Effector CD4-positive, alpha-beta T cell (primary cell): ENCODE measurements around the gene PGM2.
"Not testable (repeated sequence)": the region's sequence is repeated elsewhere in the genome, so short reads cannot be mapped to it uniquely, and the experiment has no call there.

ENCODE experiments used
- DNase-seq: peaks from one replicate; pipeline ENCODE4 v3.0.0-alpha.2; 2020

PGM2 gene

DNA sequence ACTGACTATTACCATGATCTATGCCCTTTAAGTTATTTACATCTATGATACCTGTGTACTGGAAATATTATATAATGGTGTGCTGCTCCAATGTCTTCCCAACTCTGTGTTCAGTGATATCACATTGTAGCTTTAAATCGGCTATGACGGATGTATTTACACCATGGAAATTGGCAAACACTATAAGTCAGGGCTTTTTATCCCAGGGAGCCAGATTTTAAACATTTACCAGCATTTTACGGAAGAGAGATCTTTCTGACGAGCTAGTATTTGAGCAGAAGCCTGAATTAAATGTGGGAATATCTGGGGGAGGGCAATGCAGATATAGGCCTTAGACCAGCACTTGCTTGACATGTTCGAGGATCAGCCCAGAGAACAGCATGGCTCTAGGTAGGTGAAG is 7.7 kb upstream of the PGM2 start:
- DNase-seq, result no peak

DNA sequence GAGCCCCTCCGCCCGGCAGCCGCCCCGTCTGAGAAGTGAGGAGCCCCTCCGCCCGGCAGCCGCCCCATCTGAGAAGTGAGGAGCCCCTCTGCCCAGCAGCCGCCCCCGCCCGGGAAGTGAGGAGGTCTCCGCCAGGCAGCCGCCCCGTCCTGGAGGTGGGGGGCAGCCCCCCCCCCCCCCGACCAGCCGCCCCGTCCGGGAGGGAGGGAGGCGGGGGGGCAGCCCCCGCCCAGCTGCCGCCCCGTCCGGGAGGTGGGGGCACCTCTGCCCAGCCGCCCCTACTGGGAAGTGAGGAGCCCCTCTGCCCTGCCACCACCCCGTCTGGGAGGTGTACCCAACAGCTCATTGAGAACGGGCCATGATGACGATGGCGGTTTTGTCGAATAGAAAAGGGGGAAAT is 6.0 kb upstream of the PGM2 start:
- DNase-seq, result not testable (repeated sequence)

DNA sequence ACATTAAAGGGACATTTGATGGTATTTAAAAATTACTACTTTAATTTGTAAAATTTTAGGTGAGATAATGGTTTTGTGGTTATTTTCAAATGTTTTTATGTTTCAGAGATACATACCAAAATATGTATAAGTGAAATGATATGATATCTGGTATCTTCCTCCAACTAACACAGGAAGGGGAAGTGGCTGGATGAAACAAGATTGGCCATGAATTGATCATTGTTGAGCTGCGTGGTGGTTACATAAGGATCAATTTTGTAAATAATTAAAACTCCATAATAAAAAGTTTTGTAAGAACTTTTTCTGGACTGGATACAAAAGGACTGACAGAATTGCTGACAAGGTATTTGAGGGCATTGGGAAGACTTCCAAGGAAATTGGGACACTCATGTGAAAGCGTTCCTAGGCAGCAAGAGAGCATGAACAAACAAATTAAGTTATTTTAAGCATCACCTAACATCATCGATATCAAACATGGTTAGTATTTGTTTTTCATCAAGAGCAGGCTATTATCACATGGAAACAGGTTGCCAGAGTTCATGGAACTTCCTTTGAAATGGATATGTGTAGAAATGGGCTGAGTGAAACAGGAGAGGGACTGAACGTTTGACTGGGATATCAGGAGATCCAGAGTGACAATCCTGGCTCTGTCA is 4.4 kb upstream of the PGM2 start:
- no peak for DNase-seq

DNA sequence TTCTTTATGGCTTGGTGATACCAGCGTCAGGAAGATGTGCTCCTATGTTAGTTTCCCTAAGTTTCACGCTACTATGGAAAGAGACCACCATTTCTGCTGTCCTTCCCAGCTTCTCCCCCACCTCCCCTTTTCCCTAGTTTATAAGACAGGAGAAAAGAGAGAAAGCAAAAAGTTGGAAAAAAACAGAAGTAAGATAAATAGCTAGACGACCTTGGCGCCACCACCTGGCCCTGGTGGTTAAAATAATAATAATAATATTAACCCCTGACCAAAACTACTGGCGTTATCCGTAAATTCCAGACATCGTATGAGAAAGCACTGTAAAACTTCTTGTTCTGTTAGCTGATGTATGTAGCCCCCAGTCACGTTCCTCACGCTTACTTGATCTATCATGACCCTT is 985 bp upstream of the PGM2 start:
- not testable (repeated sequence) for DNase-seq

DNA sequence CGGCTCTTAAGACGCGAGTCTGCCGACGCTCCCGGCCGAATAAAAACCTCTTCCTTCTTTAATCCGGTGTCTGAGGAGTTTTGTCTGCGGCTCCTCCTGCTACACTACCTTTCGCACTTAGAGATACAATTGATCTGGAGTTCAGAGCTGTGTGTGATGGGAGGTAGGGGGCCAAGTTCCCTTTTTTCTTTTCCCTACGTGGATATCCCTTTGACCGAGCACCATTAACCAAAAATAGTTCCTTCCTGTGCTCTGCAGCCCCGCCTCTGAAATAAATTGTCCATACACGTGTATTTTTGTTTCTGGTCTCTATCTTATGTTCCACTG is 555 bp upstream of the PGM2 start:
- DNase-seq, result no peak

DNA sequence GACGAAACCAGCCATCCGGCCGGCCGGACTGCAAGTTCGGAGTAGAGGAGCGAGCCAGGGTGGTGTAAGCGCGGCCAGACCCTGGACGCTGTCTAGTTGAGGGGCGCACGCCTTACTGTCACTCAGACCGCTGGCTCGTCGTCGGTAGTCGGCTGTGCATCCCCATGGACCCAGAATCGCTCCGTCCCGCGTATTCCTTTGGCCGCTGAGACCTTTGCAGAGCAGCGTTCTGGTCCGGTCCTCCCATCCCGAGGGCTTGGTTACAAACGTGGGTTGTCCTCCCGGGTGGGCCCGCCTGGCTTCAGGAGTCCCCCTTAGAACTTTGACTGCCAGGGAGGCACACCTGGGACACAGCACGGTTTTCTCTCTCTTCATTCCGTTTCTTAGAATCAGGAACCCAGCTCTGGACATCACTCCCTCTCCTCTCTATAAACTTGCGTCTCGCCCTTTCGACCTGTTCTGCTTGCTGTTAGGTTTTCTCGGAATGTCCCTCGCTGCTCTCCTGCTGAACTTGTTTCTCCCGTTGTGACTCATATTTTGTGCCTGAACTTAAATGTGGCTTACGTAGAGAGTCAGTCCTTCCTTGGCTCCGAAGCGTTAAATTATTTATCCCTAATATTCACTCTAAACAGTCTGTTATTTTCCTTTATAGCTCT is 672 bp downstream of the PGM2 start:
- no peak for DNase-seq

DNA sequence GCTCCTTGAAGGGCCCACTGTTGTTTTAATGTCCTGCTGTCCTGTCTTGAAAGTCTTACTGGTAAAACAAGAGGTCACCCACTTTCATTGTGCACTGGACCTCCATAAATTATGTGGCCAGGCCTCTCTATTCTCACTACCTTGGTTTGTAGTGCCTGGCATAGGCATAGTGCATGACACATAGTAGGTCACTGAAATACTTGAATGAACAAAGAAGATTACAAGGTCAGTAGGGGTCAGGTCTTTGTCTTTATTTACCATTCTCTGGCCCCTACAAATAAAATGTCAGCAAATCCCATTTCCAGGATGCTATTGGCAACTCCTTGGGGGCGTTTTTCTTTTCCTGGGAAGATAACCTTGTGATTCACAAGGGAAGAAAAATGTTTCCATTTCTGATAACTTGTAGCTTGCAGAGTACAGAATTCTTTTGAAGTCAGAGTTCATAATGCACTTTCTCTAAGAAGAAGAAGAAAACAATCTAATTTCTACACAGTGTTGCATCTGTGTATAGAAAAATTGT is 1.4 kb downstream of the PGM2 start:
- no peak for DNase-seq

DNA sequence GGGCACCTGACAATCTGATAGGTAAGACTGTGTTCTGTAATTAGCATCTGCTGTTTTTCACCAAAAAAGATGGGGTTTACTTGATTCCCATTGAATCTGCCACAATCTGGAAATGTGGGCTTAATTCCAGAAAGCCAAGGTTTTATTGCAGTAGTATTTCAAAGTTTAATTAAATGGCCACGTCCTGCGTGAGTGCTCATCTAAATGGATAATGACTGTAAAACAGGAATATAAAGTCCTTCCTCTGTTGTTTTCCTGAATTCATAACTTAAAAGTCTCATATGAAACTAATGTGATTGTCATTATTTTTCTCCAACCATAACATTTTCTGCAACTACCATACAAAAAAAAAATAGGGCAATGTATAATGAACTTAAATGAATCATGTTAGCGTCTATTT is 2.4 kb downstream of the PGM2 start:
- DNase-seq, result no peak

DNA sequence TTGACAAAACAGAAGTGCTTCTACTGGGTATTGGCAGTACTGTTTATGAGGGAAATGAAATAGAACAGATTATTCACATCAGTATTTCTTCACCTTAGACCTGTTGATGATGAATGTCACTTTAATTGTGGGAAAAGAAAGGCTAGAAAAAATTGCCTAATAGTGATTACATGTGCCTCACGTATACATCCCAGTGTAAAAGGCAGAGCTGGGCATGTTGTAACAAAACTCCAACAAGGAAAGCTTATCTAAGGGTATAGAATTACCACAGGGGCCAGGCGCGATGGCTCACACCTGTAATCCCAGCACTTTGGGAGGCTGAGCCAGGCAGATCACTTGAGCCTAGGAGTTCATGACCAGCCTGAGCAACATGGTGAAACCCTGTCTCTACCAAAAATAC is 4.2 kb downstream of the PGM2 start:
- DNase-seq, result no peak

DNA sequence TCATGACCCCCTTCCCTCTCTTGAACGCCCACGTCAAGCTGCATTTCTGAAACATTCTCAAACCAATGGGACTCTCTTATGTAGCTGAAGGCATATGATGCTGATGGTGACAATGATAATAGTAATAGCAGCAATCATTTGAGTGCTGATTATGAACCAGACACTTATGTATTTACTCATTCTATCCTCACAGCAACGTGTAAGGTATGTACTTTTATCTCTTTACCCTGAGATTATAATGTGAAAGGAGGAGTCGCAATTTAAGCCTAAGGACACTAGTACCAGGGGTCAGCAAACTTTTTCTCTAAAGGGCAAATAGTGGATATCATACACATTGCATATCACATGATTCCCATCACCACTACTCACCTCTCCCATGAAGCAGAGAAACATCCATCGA is 8.5 kb downstream of the PGM2 start:
- no peak for DNase-seq

DNA sequence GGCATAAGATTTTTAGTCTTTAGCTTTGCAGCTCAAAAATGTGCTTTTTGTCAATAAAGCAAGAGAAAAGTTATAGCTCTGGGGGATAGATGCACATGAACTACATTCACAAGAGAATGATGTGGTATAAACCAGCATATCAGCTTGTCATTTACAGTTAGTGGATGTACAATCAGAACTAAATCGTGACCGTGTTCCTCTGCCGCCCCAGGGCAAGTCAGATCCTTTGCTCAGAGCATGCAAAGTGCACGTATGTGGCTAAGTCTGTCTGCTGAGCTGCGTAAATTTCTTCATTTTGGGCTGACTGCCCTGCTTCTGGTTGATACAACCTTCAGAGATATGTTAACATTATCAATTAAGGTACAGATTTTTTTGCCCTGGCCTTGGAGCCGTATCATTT is 9.3 kb downstream of the PGM2 start:
- DNase-seq, result no peak

DNA sequence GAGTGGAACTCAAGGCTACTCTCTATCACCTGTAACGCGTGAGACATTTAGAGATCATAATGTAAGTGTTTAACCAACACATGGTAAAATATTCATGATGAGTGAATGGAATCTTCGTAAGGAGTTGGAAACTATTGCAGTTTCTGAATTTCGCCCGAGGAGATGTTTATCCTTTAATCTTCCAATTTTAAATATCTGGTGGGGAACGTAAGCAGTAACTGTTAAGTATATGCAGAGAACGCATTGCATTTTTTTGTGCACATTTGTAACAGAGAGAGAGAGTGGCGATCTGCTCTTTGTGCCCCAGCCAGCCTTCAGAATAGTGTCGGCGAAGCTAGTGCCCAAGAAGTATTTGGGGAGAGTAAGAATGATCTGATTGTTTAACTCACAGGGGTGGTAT is 9.8 kb downstream of the PGM2 start:
- DNase-seq, result no peak

DNA sequence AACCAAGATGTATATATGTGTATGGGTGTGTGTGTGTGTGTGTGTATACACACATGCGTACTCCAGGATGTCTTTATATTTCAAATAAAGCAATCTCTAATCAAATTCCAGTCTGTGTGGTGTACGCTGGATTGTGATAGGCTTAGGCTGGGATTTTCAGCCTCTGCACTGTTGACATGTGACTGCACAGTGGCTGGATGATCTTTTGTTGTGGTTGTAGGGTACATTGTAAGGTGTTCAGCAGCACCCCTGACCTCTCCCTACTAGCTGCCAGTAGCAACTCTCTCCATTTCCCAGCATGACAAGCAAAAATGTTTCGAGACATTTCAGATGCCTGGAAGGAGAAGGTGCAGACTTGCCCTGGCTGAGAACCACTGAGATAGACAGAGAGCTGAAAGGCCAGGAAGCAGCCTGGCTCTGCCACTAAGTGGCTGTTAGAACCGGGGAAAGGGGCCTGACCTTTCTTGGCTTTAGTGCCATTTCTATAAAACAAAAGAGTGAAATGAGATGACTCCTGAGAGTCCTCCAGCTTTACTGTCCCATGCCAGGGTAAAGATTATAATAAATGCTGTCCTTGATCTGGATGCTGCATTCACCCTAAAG is 10.5 kb downstream of the PGM2 start:
- DNase-seq, result no peak

DNA sequence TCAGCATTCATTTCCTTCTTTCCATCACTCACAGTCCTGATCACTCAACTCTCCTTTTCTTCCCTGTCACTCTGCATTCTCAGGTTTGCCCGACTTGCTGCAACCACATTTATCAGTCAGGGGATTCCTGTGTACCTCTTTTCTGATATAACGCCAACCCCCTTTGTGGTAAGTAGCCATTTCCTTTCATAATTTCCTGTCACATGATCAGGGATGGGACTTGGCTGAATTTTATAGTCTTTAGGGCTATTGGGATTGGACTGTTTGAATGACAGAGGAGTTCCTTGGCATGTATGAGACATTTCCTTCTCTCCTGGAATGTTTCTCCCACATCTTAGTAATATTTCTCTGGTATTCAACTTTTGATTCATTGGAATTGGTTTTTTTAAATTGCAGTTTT is 11.0 kb downstream of the PGM2 start:
- DNase-seq, result no peak

DNA sequence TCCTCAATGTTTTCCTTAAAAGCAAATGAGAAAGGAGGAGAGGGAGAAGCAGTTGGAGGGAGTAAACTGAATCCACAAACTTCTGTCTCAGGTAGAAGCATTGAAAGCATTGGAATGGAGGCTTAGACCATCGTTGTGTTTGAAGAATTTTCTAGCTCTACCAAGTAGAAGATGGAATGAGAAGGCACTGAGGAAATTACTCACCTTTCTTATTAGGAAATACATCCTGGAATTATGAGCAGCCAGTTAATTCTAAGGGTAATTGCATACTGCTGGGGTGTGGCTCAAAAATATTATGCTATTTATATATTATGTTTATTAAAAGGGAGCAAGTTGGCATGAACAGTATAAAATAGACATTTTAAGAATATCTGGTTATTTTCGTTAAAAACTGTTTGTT is 12.9 kb downstream of the PGM2 start:
- DNase-seq, result no peak

DNA sequence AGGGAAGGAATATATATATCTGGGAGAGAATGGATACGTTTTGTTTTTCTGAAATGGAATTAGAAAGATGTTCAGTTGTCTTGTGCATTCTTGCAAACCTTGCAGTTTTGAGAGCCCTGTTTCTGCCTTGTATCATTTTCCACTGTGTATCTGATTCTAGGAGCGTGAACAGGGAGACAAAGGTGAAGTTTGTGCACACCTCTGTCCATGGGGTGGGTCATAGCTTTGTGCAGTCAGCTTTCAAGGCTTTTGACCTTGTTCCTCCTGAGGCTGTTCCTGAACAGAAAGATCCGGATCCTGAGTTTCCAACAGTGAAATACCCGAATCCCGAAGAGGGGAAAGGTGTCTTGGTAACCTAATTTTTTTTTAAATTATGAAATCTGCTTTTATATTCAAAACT is 17.7 kb downstream of the PGM2 start:
- no peak for DNase-seq

DNA sequence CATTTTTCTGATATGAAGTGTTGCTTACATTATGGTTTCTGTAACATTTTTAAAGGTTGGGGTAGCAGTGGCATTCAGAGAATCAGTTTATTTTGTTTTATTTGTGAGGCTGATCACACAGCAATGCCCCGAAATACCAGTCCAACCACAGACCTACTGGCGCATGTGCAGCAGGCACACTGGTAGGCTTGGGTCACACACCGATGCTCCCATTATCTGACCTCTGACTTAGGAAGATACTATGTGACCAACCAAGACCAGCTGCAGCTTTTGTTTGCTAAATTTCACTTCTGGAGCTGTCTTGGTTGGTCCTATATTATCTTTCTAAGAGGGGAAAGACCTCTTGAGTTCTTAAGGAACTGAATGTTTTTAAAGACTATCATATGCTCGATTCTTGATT is 18.7 kb downstream of the PGM2 start:
- DNase-seq, result no peak

DNA sequence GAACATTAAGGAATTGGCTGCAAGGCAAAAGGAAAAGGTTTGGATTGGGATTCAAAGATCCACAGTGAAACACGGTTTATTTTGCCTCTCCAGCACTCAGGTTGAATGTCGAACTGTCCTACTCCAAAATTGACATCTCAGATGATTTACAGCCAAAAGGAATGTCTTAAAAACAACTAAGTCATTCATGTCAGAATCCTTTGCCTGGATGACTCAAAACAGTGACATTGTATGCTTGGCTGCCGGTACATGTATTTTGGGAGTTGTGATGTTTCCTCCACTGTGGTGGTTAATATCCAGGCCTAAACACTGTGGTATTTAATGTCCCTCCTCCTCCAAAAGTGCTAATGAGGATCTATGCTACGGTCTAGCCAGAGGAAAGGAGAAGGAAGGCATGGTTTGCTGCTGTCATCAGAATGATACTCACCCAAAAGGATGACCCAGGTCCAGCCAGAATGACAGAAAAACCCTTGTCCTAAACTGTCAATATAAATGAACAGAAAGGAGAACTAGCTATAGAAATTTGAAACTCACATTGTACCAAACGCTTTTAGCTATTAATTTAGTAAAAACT is 20.9 kb downstream of the PGM2 start:
- DNase-seq, result no peak

DNA sequence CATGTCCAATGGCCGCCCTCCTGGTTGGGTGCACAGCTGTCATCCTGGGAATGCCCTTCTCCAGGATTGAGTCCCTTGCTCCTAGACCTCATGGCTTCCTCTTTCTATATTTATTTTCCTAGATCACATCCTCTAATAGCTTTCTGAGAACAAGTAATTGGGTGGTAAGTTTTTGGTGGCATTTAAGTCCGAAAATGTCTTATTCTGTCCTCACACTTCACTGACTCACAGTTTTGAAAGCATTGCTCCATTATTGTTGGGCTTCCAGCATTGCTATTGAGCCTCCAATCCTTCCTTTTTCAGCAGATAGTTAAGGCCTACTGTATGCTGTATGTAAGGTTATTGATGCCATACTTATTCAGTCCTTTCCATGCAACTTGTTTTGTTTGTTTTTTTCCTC is 25.9 kb downstream of the PGM2 start:
- no peak for DNase-seq

DNA sequence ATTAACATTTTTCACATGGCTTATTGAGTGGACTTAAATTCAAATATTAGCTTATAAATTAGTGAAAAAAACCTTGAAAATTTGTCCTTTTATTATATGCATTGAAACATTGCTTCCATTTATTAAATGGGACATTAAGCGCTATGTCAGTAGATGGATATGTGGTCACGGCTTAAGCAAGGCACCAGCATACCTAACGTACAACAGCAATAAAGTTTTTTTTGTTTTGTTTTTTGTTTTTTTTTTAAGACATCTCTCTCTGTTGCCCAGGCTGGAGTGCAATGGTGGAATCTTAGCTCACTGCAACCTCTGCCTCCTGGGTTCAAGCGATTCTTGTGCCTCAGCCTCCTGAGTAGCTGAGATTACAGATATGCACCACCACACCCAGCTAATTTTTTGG is 31.6 kb downstream of the PGM2 start:
- DNase-seq, result no peak

DNA sequence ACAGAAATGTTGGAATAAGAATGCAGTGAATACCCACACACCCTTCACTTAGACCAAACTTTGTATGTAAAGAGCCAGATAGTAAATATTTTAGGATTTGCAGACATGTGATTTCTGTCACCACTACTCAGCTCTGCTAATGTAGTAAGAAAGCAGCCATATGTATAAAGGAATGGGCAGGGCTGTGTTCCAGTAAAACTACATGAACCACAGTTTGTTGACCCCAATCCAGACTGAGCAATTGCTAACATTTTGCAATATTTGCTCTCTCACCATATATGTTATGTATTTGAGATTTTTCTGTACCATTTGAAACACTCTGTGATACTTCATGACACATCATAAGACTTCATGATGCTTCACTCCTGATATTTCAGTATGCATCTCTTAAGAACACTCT is 32.4 kb downstream of the PGM2 start:
- DNase-seq, result no peak

DNA sequence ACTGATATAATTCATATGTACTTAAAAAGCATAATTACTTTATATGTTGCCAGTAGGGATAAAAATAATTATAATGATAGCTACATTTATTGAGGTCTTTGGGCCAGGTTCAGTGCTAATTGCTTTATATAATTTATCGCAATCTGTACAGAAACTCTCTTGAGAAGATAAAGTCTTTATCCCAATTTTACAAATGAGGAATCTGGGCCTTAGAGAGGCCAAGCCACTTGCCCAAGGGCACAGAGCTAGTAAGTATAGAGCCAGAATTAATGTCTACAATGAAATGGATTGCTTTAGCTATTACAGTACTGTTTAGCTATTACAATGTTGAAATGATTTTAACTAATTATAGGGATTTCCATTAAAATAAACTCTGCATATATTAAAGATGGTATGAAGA is 33.8 kb downstream of the PGM2 start:
- DNase-seq, result no peak

DNA sequence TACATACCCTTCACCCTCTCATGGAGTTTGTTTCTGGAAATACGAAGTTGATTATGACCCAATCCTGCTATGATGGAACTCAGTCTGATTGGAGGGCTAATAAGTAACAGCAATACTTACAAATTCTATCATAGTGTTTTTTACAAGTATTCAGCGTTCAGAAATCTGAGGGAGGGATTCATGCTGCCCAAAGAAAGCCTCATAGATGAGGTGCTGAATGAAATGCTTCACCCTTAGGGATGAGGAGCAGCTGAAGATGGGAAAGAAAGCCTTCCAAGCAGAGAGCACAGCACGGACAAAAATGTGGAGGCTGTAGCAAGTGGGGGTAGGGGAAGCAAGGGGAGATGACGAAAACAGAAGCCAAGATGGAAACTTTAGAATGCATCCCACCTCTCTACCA is 36.5 kb downstream of the PGM2 start:
- no peak for DNase-seq

DNA sequence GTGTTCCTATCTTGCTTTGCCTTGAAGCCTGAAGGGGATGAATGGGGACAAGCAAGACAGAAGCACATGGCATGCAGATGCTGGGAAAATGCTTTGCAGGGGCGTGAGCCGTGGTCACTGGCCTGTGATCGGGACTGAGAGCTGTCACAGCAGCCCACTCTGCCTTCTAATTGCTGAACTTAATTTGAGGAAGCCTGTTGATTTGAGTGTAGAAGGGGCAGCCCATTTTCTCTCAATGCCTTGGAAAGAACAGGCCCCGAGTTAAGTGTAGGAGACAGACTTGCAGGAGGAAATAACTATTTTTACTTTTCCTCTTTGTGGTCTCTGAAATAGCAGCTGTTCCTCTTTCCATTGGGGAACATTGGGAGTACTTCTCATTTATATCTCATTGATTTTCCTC is 38.3 kb downstream of the PGM2 start:
- no peak for DNase-seq
